Measurements from ENCODE around the gene SRP14. TPM values are rescaled to one million over a fixed set of nuclear protein-coding genes. Genes with fewer than 3 reads are reported as not detected.

The SRP14 gene
- total and polyA plus RNA-seq, 4 donors: 136 to 421 (median 272) TPM

DNA sequence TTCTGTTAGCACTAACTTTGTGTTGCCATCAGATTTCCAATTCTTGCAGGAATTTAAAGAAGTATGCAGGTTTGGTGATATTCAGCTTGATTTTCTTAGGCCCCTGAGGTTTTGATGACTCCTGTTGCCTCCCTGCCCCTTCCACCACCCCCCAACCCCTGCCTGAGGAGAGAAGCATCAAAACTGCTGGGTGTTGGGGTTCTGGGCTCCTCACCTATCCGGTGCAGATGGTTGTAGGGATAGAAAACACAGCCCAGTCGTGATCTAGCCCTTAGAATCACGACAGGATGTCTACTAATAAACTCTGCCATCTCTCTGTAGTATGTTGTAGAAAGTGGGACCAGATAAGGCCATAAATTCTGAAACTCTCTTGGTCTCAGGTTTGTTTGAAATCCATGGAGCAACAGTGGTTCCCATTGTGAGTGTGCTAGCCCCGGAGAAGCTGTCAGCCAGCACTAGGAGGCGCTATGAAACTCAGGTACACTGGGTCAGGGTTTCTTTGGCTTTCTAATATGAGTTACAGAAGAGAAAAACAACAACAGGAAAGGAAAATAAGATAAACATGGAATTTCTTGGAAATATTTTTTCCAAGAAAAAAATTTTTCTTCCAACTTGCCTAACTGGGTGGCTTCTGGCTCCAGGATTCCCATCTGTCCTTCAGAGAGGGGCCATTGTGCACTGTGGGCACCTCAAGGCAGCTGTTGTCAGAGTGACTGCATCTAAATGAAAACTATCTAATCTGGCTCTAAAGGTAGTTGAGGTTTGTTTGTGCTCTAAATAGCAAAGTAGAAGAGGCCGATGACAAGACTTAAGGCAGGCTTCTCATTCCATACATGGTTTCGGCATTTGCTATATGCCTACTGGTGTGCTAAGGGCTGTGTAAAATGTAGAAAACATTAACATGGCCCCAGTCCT, 8.7 kb downstream of the SRP14 start:
- no peak for ATAC-seq (ENCODE audit: insufficient read depth, low FRiP score)
- TF ChIP-seq, protein P1, sequence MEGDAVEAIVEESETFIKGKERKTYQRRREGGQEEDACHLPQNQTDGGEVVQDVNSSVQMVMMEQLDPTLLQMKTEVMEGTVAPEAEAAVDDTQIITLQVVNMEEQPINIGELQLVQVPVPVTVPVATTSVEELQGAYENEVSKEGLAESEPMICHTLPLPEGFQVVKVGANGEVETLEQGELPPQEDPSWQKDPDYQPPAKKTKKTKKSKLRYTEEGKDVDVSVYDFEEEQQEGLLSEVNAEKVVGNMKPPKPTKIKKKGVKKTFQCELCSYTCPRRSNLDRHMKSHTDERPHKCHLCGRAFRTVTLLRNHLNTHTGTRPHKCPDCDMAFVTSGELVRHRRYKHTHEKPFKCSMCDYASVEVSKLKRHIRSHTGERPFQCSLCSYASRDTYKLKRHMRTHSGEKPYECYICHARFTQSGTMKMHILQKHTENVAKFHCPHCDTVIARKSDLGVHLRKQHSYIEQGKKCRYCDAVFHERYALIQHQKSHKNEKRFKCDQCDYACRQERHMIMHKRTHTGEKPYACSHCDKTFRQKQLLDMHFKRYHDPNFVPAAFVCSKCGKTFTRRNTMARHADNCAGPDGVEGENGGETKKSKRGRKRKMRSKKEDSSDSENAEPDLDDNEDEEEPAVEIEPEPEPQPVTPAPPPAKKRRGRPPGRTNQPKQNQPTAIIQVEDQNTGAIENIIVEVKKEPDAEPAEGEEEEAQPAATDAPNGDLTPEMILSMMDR (IDR thresholded peaks at IDR 0.05; ENCODE audit: control extremely low read depth, extremely low read depth): peak; percentile 4
- Histone ChIP-seq H3K9ac (ENCODE audit: insufficient read depth in 1 of 2, low read length in 2 of 2) (no peak overlapping the region), H3K4me3 (no peak overlapping the region), H3K27me3 (ENCODE audit: control insufficient read depth in 3 of 3, insufficient read depth in 3 of 3, low read length in 2 of 3) (no peaks in the 10 kb centered on the region), H3K4me1 (ENCODE audit: control insufficient read depth in 5 of 5, insufficient read depth in 5 of 5, low read length in 5 of 5) (peaks cover 0 to 7% (median 0%) of the 10 kb centered on the region in 5 donors), H3K27ac (ENCODE audit: low read depth in 1 of 2, low read length in 1 of 2) (peak overlapping the region in 1 of 2 donors; percentile 0), H3K36me3 (ENCODE audit: control insufficient read depth in 4 of 4, insufficient read depth in 4 of 4, low read length in 4 of 4) (peaks cover 18 to 55% (median 31%) of the 10 kb centered on the region in 4 donors), H3K9me3 (ENCODE audit: control insufficient read depth in 4 of 4, insufficient read depth in 3 of 4, low read length in 3 of 4) (no peaks in the 10 kb centered on the region)
- 82 to 84% methylated on average over 7 of the region's 7 CpGs for whole genome bisulfite sequencing, 2 donors
- peak in 1 of 3 donors; percentile 27 for DNase-seq

DNA sequence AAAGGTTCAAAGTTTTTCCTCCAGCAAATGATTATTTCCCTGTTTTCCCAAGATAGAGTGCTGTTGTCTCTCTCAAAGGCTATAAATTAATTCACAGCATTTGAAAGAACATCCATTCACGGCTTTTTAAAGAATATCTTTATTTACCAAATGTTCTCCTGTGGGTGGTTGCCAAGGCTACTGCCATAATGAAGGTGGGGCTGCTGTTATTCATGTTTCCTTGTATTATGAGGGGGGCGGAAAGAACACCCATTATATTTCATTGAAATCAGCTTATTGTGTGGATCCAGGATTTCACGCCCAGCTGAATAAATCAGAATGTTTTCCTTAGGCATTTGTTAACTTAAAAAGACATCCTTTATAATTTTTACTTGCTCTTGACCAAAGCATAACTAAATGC, 10.1 kb downstream of the SRP14 start:
- WGBS, 2 donors: 55 to 66% methylated on average over 3 of the region's 3 CpGs
- no peak for DNase-seq
- Histone ChIP-seq H3K9me3 (ENCODE audit: control insufficient read depth in 4 of 4, insufficient read depth in 3 of 4, low read length in 3 of 4) (no peaks in the 10 kb centered on the region), H3K4me1 (ENCODE audit: control insufficient read depth in 5 of 5, insufficient read depth in 5 of 5, low read length in 5 of 5) (peaks cover 0 to 7% (median 0%) of the 10 kb centered on the region in 5 donors), H3K27ac (ENCODE audit: low read depth in 1 of 2, low read length in 1 of 2) (peak overlapping the region in 1 of 2 donors; percentile 66), H3K36me3 (ENCODE audit: control insufficient read depth in 4 of 4, insufficient read depth in 4 of 4, low read length in 4 of 4) (peaks cover 12 to 52% (median 26%) of the 10 kb centered on the region in 4 donors), H3K27me3 (ENCODE audit: control insufficient read depth in 3 of 3, insufficient read depth in 3 of 3, low read length in 2 of 3) (no peaks in the 10 kb centered on the region), H3K4me3 (no peak overlapping the region), H3K9ac (ENCODE audit: insufficient read depth in 1 of 2, low read length in 2 of 2) (no peak overlapping the region)
- ATAC-seq (ENCODE audit: insufficient read depth, low FRiP score): no peak
- TF ChIP-seq, protein P1 (IDR thresholded peaks at IDR 0.05; ENCODE audit: control extremely low read depth, extremely low read depth): no peak

DNA sequence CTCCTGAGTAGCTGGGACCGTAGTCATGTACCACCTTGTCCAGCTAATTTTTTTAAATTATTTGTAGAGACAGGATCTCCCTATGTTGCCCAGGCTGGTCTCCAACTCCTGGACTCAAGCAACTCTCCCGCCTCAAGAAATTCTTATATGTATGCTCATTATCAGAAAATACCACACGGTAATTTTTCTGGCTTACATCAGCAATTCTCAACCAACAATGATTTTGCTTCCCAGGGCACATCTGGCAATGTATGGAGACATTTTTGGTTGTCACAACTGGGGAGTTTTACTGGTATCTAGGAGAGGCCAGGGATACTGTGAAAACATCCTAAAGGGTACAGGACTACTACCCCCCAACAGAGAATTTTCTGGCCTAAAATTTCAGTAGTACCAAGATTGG, 10.8 kb downstream of the SRP14 start:
- 87 to 98% methylated on average over 3 of the region's 3 CpGs for WGBS, 2 donors
- H3K4me3 ChIP-seq: no peak overlapping the region
- peaks cover 12 to 49% (median 26%) of the 10 kb centered on the region in 4 donors for H3K36me3 ChIP-seq (ENCODE audit: control insufficient read depth in 4 of 4, insufficient read depth in 4 of 4, low read length in 4 of 4)
- ATAC-seq (ENCODE audit: insufficient read depth, low FRiP score) (no peak), DNase-seq (no peak)
- no peaks in the 10 kb centered on the region for H3K27me3 ChIP-seq (ENCODE audit: control insufficient read depth in 3 of 3, insufficient read depth in 3 of 3, low read length in 2 of 3)
- H3K27ac ChIP-seq (ENCODE audit: low read depth in 1 of 2, low read length in 1 of 2): peak overlapping the region in 1 of 2 donors; percentile 66
- no peak overlapping the region for H3K9ac ChIP-seq (ENCODE audit: insufficient read depth in 1 of 2, low read length in 2 of 2)
- TF ChIP-seq, protein P1 (IDR thresholded peaks at IDR 0.05; ENCODE audit: control extremely low read depth, extremely low read depth): no peak
- H3K4me1 ChIP-seq (ENCODE audit: control insufficient read depth in 5 of 5, insufficient read depth in 5 of 5, low read length in 5 of 5): peaks cover 0 to 7% (median 0%) of the 10 kb centered on the region in 5 donors
- H3K9me3 ChIP-seq (ENCODE audit: control insufficient read depth in 4 of 4, insufficient read depth in 3 of 4, low read length in 3 of 4): no peaks in the 10 kb centered on the region

Measured in lung (tissue), 12 donors.